ENCODE results near the gene MYH8.

GRCh38 chr17:10457952-10458351 is 36.2 kb upstream of the MYH8 start:
- TF ChIP-seq CTCF (IDR thresholded peaks at IDR 0.05) = no peak
- TF ChIP-seq POLR2AphosphoS5 (IDR thresholded peaks at IDR 0.05) = no peak
- no peak for TF ChIP-seq POLR2A (IDR thresholded peaks at IDR 0.05)
